Measurements from ENCODE around the gene MAF. TPM values are rescaled to one million over a fixed set of nuclear protein-coding genes. Genes with fewer than 3 reads are reported as not detected.

MAF gene
- 100 to 1,000 TPM in 1 of 4 donors, 10 to 100 TPM in 3; 23.7 to 268 (median 62.7) TPM for polyA plus RNA-seq
- long read RNA-seq, donor 1, result 0 reads
- long read RNA-seq, donor 2, full-length matches to known transcripts, result 275 of 275 reads
- long read RNA-seq, donor 2, partial matches to known transcripts, result 0 of 275 reads
- long read RNA-seq, donor 2, other reads (novel, unspliced or antisense), result 0 of 275 reads
- long read RNA-seq, donor 3, full-length matches to known transcripts, result 726 of 726 reads
- long read RNA-seq, donor 3, partial matches to known transcripts, result 0 of 726 reads
- long read RNA-seq, donor 3, other reads (novel, unspliced or antisense), result 0 of 726 reads
- long read RNA-seq, donor 4, full-length matches to known transcripts, result 14 of 14 reads
- long read RNA-seq, donor 4, partial matches to known transcripts, result 0 of 14 reads
- long read RNA-seq, donor 4, other reads (novel, unspliced or antisense), result 0 of 14 reads
- long read RNA-seq, donor 5, full-length matches to known transcripts, result 215 of 215 reads
- long read RNA-seq, donor 5, partial matches to known transcripts, result 0 of 215 reads
- long read RNA-seq, donor 5, other reads (novel, unspliced or antisense), result 0 of 215 reads
- long read RNA-seq, donor 6, full-length matches to known transcripts, result 915 of 926 reads
- long read RNA-seq, donor 6, partial matches to known transcripts, result 11 of 926 reads
- long read RNA-seq, donor 6, other reads (novel, unspliced or antisense), result 0 of 926 reads
- long read RNA-seq, donor 7, full-length matches to known transcripts, result 56 of 56 reads
- long read RNA-seq, donor 7, partial matches to known transcripts, result 0 of 56 reads
- long read RNA-seq, donor 7, other reads (novel, unspliced or antisense), result 0 of 56 reads
- long read RNA-seq, donor 8, full-length matches to known transcripts, result 26 of 26 reads
- long read RNA-seq, donor 8, partial matches to known transcripts, result 0 of 26 reads
- long read RNA-seq, donor 8, other reads (novel, unspliced or antisense), result 0 of 26 reads
- long read RNA-seq, donor 9, full-length matches to known transcripts, result 260 of 260 reads
- long read RNA-seq, donor 9, partial matches to known transcripts, result 0 of 260 reads
- long read RNA-seq, donor 9, other reads (novel, unspliced or antisense), result 0 of 260 reads
- long read RNA-seq, donor 10, full-length matches to known transcripts, result 463 of 463 reads
- long read RNA-seq, donor 10, partial matches to known transcripts, result 0 of 463 reads
- long read RNA-seq, donor 10, other reads (novel, unspliced or antisense), result 0 of 463 reads

DNA sequence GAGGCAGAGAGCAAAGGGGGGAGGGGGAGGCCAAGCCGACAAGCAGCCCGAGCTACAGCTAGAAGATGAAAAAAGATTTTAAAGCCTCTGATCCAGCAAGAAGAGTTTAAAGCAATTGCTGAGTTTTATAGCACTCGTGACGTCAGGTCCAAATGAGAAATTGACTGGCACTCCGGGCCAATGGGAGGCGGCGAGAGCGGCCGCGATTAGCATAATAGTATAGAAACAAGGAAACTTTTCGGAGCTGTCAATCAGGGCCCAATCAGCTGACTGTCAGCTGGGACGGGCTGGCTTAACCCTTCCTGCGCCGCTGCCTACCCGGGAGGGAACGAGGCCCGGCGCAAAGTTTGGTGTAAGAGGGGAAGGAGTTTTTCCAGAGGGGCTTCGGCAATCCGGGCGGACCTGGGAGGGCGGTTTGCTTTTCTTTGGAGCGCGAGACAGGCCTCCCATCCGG lies at the start of gene MAF:
Gene MAF, minus strand, starts transcription at position 100 of the 454 bp plus-strand sequence. CDS start 835 bp downstream, outside the sequence.
- DNase-seq (peak; percentile 98 to 99), FAIRE-seq (peak; percentile 61)
- Histone ChIP-seq H3K9me3 (ENCODE audit: control insufficient read depth in 2 of 2, insufficient read depth in 1 of 2, low read depth in 1 of 2, low read length in 1 of 2) (no peaks in the 10 kb centered on the region), H3K4me3 (ENCODE audit: low read depth in 1 of 3, low read length in 3 of 3) (peak within 1 kb of the TSS; percentile 69 to 95 (median 76)), H3K27ac (ENCODE audit: low read depth in 1 of 3, low read length in 2 of 3) (peak within 1 kb of the TSS; percentile 92 to 100 (median 99)), H3K27me3 (ENCODE audit: control insufficient read depth in 3 of 3, insufficient read depth in 3 of 3, low read length in 3 of 3) (no peaks in the 10 kb centered on the region), H3K36me3 (ENCODE audit: control insufficient read depth in 3 of 3, insufficient read depth in 2 of 3, low read depth in 1 of 3, low read length in 3 of 3) (peaks cover 0 to 11% (median 2%) of the 10 kb centered on the region in 3 donors), H3K4me1 (ENCODE audit: control insufficient read depth in 3 of 3, insufficient read depth in 2 of 3, low read depth in 1 of 3, low read length in 2 of 3) (peaks cover 0 to 8% (median 3%) of the 10 kb centered on the region in 3 donors)
- 0 to 1% (median 0%) methylated on average over 22 to 25 of the region's 25 CpGs for WGBS, 3 donors

DNA sequence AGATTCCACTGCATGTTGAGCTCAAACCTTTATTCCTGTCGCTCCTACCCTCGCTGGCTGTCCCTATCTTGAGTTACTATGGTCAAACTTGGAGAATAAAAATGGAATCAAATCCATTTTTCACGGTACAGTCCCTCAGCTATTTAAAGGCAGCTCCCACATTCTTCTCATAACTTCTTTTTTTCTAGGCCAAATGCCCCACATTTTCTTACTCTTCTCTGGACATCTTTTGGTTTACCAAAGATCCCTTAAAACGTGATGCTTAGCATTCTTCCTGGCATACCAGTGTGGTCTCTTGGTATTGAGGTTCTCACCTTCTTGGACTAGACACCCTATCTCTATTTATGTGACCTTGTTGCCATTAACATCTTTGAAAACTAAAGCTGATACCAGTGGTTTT lies 48.3 kb upstream of the MAF start:
- Histone ChIP-seq H3K4me1 (ENCODE audit: control insufficient read depth in 3 of 3, insufficient read depth in 2 of 3, low read depth in 1 of 3, low read length in 2 of 3) (peaks cover 0 to 13% (median 3%) of the 10 kb centered on the region in 3 donors), H3K27me3 (ENCODE audit: control insufficient read depth in 3 of 3, insufficient read depth in 3 of 3, low read length in 3 of 3) (no peaks in the 10 kb centered on the region), H3K4me3 (ENCODE audit: low read depth in 1 of 3, low read length in 3 of 3) (no peak overlapping the region), H3K27ac (ENCODE audit: low read depth in 1 of 3, low read length in 2 of 3) (no peak overlapping the region), H3K9me3 (ENCODE audit: control insufficient read depth in 2 of 2, insufficient read depth in 1 of 2, low read depth in 1 of 2, low read length in 1 of 2) (no peaks in the 10 kb centered on the region), H3K36me3 (ENCODE audit: control insufficient read depth in 3 of 3, insufficient read depth in 2 of 3, low read depth in 1 of 3, low read length in 3 of 3) (no peaks in the 10 kb centered on the region)
- no peak for FAIRE-seq
- WGBS, 3 donors, result 77 to 87% (median 83%) methylated on average over 4 of the region's 4 CpGs
- DNase-seq, result no peak

DNA sequence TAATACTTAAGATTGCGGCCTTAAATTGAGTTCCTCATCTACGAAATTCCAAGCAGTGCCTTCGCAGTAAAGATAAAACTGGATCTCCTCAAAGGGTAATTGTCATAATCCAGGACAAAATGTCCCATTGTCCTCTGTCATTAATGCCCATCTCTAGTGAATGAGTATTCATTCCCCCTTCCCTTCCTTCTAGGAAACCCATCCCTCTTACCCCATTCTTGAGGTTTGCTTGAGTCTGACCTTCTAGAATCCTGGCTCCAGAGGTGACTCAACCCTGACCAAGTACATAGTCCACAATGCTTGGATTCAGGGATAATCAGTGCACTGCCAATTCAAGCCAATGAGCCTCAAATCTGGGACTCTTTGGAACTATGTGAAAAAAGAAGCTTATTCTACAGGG lies 47.0 kb upstream of the MAF start:
- FAIRE-seq (no peak), DNase-seq (no peak)
- Histone ChIP-seq H3K27me3 (ENCODE audit: control insufficient read depth in 3 of 3, insufficient read depth in 3 of 3, low read length in 3 of 3) (no peaks in the 10 kb centered on the region), H3K4me3 (ENCODE audit: low read depth in 1 of 3, low read length in 3 of 3) (no peak overlapping the region), H3K4me1 (ENCODE audit: control insufficient read depth in 3 of 3, insufficient read depth in 2 of 3, low read depth in 1 of 3, low read length in 2 of 3) (peaks cover 0 to under 1% (median 0%) of the 10 kb centered on the region in 3 donors), H3K9me3 (ENCODE audit: control insufficient read depth in 2 of 2, insufficient read depth in 1 of 2, low read depth in 1 of 2, low read length in 1 of 2) (no peaks in the 10 kb centered on the region), H3K36me3 (ENCODE audit: control insufficient read depth in 3 of 3, insufficient read depth in 2 of 3, low read depth in 1 of 3, low read length in 3 of 3) (no peaks in the 10 kb centered on the region), H3K27ac (ENCODE audit: low read depth in 1 of 3, low read length in 2 of 3) (no peak overlapping the region)
- 90 to 94% (median 91%) methylated on average over 3 of the region's 3 CpGs for WGBS, 3 donors

DNA sequence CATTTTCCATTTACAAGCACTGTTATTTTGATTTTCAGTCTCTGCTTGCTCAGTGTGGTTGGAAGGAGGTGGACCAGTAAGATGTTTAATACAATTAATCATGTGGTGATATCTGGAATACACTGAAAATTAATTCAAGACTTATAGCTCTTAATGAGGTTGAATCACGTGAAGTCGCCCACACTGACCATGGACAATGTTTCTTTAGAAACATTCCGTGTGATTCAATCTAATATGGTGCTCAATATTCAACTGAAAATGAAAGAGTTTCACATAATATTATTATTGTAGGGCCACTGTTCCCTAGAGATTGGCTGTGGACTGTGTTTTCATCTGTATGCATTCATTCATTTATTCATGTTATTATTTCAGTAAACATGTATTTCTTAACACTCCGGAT lies 45.2 kb upstream of the MAF start:
- FAIRE-seq (no peak), DNase-seq (no peak)
- 92 to 96% (median 94%) methylated on average over 4 of the region's 4 CpGs for WGBS, 3 donors
- no peak overlapping the region for H3K27ac ChIP-seq (ENCODE audit: low read depth in 1 of 3, low read length in 2 of 3)
- H3K36me3 ChIP-seq (ENCODE audit: control insufficient read depth in 3 of 3, insufficient read depth in 2 of 3, low read depth in 1 of 3, low read length in 3 of 3), result no peaks in the 10 kb centered on the region
- H3K27me3 ChIP-seq (ENCODE audit: control insufficient read depth in 3 of 3, insufficient read depth in 3 of 3, low read length in 3 of 3), result no peaks in the 10 kb centered on the region
- no peak overlapping the region for H3K4me3 ChIP-seq (ENCODE audit: low read depth in 1 of 3, low read length in 3 of 3)
- no peaks in the 10 kb centered on the region for H3K4me1 ChIP-seq (ENCODE audit: control insufficient read depth in 3 of 3, insufficient read depth in 2 of 3, low read depth in 1 of 3, low read length in 2 of 3)
- H3K9me3 ChIP-seq (ENCODE audit: control insufficient read depth in 2 of 2, insufficient read depth in 1 of 2, low read depth in 1 of 2, low read length in 1 of 2), result no peaks in the 10 kb centered on the region

GRCh38 chr16:79644971-79645667 lies 44.6 kb upstream of the MAF start:
- no peak for FAIRE-seq
- no peak overlapping the region for H3K27ac ChIP-seq (ENCODE audit: low read depth in 1 of 3, low read length in 2 of 3)
- no peaks in the 10 kb centered on the region for H3K9me3 ChIP-seq (ENCODE audit: control insufficient read depth in 2 of 2, insufficient read depth in 1 of 2, low read depth in 1 of 2, low read length in 1 of 2)
- H3K4me1 ChIP-seq (ENCODE audit: control insufficient read depth in 3 of 3, insufficient read depth in 2 of 3, low read depth in 1 of 3, low read length in 2 of 3), result no peaks in the 10 kb centered on the region
- no peaks in the 10 kb centered on the region for H3K27me3 ChIP-seq (ENCODE audit: control insufficient read depth in 3 of 3, insufficient read depth in 3 of 3, low read length in 3 of 3)
- no peak overlapping the region for H3K4me3 ChIP-seq (ENCODE audit: low read depth in 1 of 3, low read length in 3 of 3)
- no peaks in the 10 kb centered on the region for H3K36me3 ChIP-seq (ENCODE audit: control insufficient read depth in 3 of 3, insufficient read depth in 2 of 3, low read depth in 1 of 3, low read length in 3 of 3)
- 90 to 95% (median 93%) methylated on average over 6 of the region's 6 CpGs for WGBS, 3 donors
- DNase-seq, result no peak

DNA sequence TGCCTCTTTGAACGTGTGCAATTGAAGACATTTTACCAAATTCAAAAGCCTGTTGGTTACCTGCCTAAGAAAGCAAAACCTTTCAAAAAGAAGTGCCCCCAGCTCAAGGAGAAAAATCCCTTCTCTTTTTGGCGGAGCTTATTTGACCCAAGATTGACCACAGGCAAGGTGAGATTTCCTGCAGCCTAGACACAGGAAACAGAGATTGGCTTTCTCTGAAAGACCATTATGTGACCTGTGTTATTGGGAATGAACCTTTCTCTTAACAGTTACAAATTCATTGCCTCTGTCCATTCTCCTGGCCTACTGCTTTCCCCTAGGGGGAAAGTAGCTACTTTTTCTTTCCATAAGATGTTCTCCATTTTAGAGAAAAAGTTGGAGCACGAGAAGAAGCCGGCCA lies 42.1 kb upstream of the MAF start:
- 77 to 89% (median 88%) methylated on average over 4 of the region's 4 CpGs for WGBS, 3 donors
- H3K4me1 ChIP-seq (ENCODE audit: control insufficient read depth in 3 of 3, insufficient read depth in 2 of 3, low read depth in 1 of 3, low read length in 2 of 3), result no peaks in the 10 kb centered on the region
- H3K27me3 ChIP-seq (ENCODE audit: control insufficient read depth in 3 of 3, insufficient read depth in 3 of 3, low read length in 3 of 3), result no peaks in the 10 kb centered on the region
- no peaks in the 10 kb centered on the region for H3K9me3 ChIP-seq (ENCODE audit: control insufficient read depth in 2 of 2, insufficient read depth in 1 of 2, low read depth in 1 of 2, low read length in 1 of 2)
- H3K4me3 ChIP-seq (ENCODE audit: low read depth in 1 of 3, low read length in 3 of 3), result no peak overlapping the region
- no peak for FAIRE-seq
- no peak overlapping the region for H3K27ac ChIP-seq (ENCODE audit: low read depth in 1 of 3, low read length in 2 of 3)
- H3K36me3 ChIP-seq (ENCODE audit: control insufficient read depth in 3 of 3, insufficient read depth in 2 of 3, low read depth in 1 of 3, low read length in 3 of 3), result no peaks in the 10 kb centered on the region
- DNase-seq, result no peak

- Histone ChIP-seq H3K36me3 (ENCODE audit: control insufficient read depth in 3 of 3, insufficient read depth in 2 of 3, low read depth in 1 of 3, low read length in 3 of 3) (no peaks in the 10 kb centered on the region), H3K27ac (ENCODE audit: low read depth in 1 of 3, low read length in 2 of 3) (no peak overlapping the region), H3K27me3 (ENCODE audit: control insufficient read depth in 3 of 3, insufficient read depth in 3 of 3, low read length in 3 of 3) (no peaks in the 10 kb centered on the region), H3K4me3 (ENCODE audit: low read depth in 1 of 3, low read length in 3 of 3) (no peak overlapping the region), H3K4me1 (ENCODE audit: control insufficient read depth in 3 of 3, insufficient read depth in 2 of 3, low read depth in 1 of 3, low read length in 2 of 3) (no peaks in the 10 kb centered on the region), H3K9me3 (ENCODE audit: control insufficient read depth in 2 of 2, insufficient read depth in 1 of 2, low read depth in 1 of 2, low read length in 1 of 2) (no peaks in the 10 kb centered on the region)
- WGBS, 3 donors, result 45 to 65% (median 62%) methylated on average over 16 of the region's 16 CpGs
- DNase-seq, result no peak
- no peak for FAIRE-seq
Measured at GRCh38 chr16:79640513-79641360, 40.2 kb upstream of the MAF start.
